DOHH2 (cell line): Measurements from ENCODE around the gene L3MBTL4.

Source experiments
- H3F3A ChIP-seq: fragments of 200-600 bp; sonication (generic), shearing (Covaris generic); 2 replicates; pipeline ENCODE4 v1.6.0; 2016; ENCODE audit warnings: antibody characterized with exemption, mild to moderate bottlenecking; ENCODE audit not compliant: control insufficient read depth, insufficient read depth
- H3K27ac ChIP-seq: fragments of 200-600 bp; sonication (generic); 2 replicates; pipeline ENCODE4 v1.5.1; 2014; ENCODE audit warnings: low read depth, mild to moderate bottlenecking, low read length, moderate library complexity
- H3K27me3 ChIP-seq: fragments of 200-600 bp; sonication (generic); 2 replicates; pipeline ENCODE4 v1.6.1; 2014; ENCODE audit warnings: mild to moderate bottlenecking, low read length, mixed read lengths; ENCODE audit not compliant: control insufficient read depth
- H3K36me3 ChIP-seq: fragments of 200-600 bp; sonication (generic); 2 replicates; pipeline ENCODE4 v1.6.1; 2014; ENCODE audit warnings: mild to moderate bottlenecking, low read length, moderate library complexity, mixed read lengths; ENCODE audit not compliant: control insufficient read depth
- H3K4me1 ChIP-seq: fragments of 200-600 bp; sonication (generic); 2 replicates; pipeline ENCODE4 v1.6.1; 2014; ENCODE audit warnings: mild to moderate bottlenecking, low read length, mixed read lengths; ENCODE audit not compliant: control insufficient read depth
- H3K4me2 ChIP-seq: fragments of 200-600 bp; sonication (generic); 2 replicates; pipeline ENCODE4 v1.6.0; 2014; ENCODE audit warnings: mild to moderate bottlenecking, low read length, moderate library complexity
- H3K4me3 ChIP-seq: fragments of 200-600 bp; sonication (generic); 2 replicates; pipeline ENCODE4 v1.5.1; 2014; ENCODE audit warnings: mild to moderate bottlenecking, low read length, mixed read lengths
- H3K79me2 ChIP-seq: fragments of 200-600 bp; sonication (generic); 2 replicates; pipeline ENCODE4 v1.6.1; 2014; ENCODE audit warnings: mild to moderate bottlenecking, low read length, mixed read lengths; ENCODE audit not compliant: control insufficient read depth
- H3K9me2 ChIP-seq: fragments of 200-600 bp; sonication (generic); replicated peaks from 2 replicates; pipeline ENCODE4 v1.6.1; 2014; ENCODE audit warnings: mild to moderate bottlenecking, low read length, mixed read lengths; ENCODE audit not compliant: control insufficient read depth
- H3K9me3 ChIP-seq: fragments of 200-600 bp; sonication (generic); 2 replicates; pipeline ENCODE4 v1.6.1; 2014; ENCODE audit warnings: antibody characterized with exemption, low read length, mixed read lengths; ENCODE audit not compliant: control insufficient read depth, insufficient read depth
- H4K20me1 ChIP-seq: fragments of 200-600 bp; sonication (generic); 2 replicates; pipeline ENCODE4 v1.6.0; 2014; ENCODE audit warnings: low read depth, mild to moderate bottlenecking, antibody characterized with exemption, low read length, moderate library complexity; ENCODE audit not compliant: control insufficient read depth, insufficient read depth
- CTCF ChIP-seq: fragments of 200-600 bp; sonication (generic); IDR thresholded peaks from one replicate; pipeline ENCODE4 v1.5.1; 2014; ENCODE audit warnings: antibody characterized with exemption, mild to moderate bottlenecking, low read depth, low read length; ENCODE audit not compliant: poor library complexity, severe bottlenecking
- EZH2phosphoT487 ChIP-seq: fragments of 200-600 bp; sonication (generic); IDR thresholded peaks from 2 replicates; pipeline ENCODE4 v1.6.1; 2017; ENCODE audit warnings: borderline replicate concordance, mild to moderate bottlenecking, antibody characterized with exemption, low read length, moderate library complexity, mixed read lengths

L3MBTL4 gene

GRCh38 chr18:6118080-6118479, 296.6 kb downstream of the L3MBTL4 start:
- Histone ChIP-seq H3K9me3 (no peaks in the 10 kb centered on the region), H3K36me3 (no peaks in the 10 kb centered on the region), H3K79me2 (no peaks in the 10 kb centered on the region), H3K27me3 (no peaks in the 10 kb centered on the region), H3K4me1 (no peaks in the 10 kb centered on the region), H3K9me2 (no peaks in the 10 kb centered on the region), H3K27ac (no peak overlapping the region), H3F3A (no peaks in the 10 kb centered on the region), H4K20me1 (no peaks in the 10 kb centered on the region), H3K4me3 (no peak overlapping the region), H3K4me2 (no peak overlapping the region)
- TF ChIP-seq CTCF (no peak), EZH2phosphoT487 (no peak)

- no peaks in the 10 kb centered on the region for H3F3A ChIP-seq
- no peaks in the 10 kb centered on the region for H4K20me1 ChIP-seq
- H3K27me3 ChIP-seq = no peaks in the 10 kb centered on the region
- H3K4me2 ChIP-seq = no peak overlapping the region
- no peak overlapping the region for H3K27ac ChIP-seq
- TF ChIP-seq EZH2phosphoT487 = no peak
- TF ChIP-seq CTCF = no peak
- no peaks in the 10 kb centered on the region for H3K36me3 ChIP-seq
- no peak overlapping the region for H3K4me3 ChIP-seq
- H3K9me3 ChIP-seq = no peaks in the 10 kb centered on the region
- no peaks in the 10 kb centered on the region for H3K9me2 ChIP-seq
- H3K79me2 ChIP-seq = no peaks in the 10 kb centered on the region
- no peaks in the 10 kb centered on the region for H3K4me1 ChIP-seq
Measured at GRCh38 chr18:6115710-6116109, 299.0 kb downstream of the L3MBTL4 start.

- Histone ChIP-seq H4K20me1 (no peaks in the 10 kb centered on the region), H3F3A (no peaks in the 10 kb centered on the region), H3K27ac (no peak overlapping the region), H3K4me1 (no peaks in the 10 kb centered on the region), H3K79me2 (no peaks in the 10 kb centered on the region), H3K9me3 (no peaks in the 10 kb centered on the region), H3K4me3 (no peak overlapping the region), H3K36me3 (no peaks in the 10 kb centered on the region), H3K4me2 (no peak overlapping the region), H3K27me3 (no peaks in the 10 kb centered on the region), H3K9me2 (no peaks in the 10 kb centered on the region)
- TF ChIP-seq EZH2phosphoT487 = no peak
- no peak for TF ChIP-seq CTCF
Measured at GRCh38 chr18:6113650-6114049, 301.1 kb downstream of the L3MBTL4 start.

GRCh38 chr18:6111726-6112125, 303.0 kb downstream of the L3MBTL4 start:
- Histone ChIP-seq H3K9me2 (no peaks in the 10 kb centered on the region), H4K20me1 (no peaks in the 10 kb centered on the region), H3K9me3 (no peaks in the 10 kb centered on the region), H3K27me3 (no peaks in the 10 kb centered on the region), H3K4me3 (no peak overlapping the region), H3K4me2 (no peak overlapping the region), H3K79me2 (no peaks in the 10 kb centered on the region), H3K4me1 (no peaks in the 10 kb centered on the region), H3K36me3 (no peaks in the 10 kb centered on the region), H3F3A (no peaks in the 10 kb centered on the region), H3K27ac (no peak overlapping the region)
- TF ChIP-seq EZH2phosphoT487 = no peak
